KBM-7 (cell line): Measurements from ENCODE around the gene NBEA.

Source experiments
- DNase-seq: peaks from one replicate; pipeline ENCODE4 v3.0.0-alpha.2; 2015
- in situ Hi-C: fragments of 300-500 bp; cut with MboI; formaldehyde crosslinking; loops from 2 replicates; pipeline ENCODE4 v1.14.3; 2020; ENCODE audit warnings: low sequenced_read_pairs, low pct_unique_long_range_greater_than_20kb, mixed read lengths

The NBEA gene

DNA sequence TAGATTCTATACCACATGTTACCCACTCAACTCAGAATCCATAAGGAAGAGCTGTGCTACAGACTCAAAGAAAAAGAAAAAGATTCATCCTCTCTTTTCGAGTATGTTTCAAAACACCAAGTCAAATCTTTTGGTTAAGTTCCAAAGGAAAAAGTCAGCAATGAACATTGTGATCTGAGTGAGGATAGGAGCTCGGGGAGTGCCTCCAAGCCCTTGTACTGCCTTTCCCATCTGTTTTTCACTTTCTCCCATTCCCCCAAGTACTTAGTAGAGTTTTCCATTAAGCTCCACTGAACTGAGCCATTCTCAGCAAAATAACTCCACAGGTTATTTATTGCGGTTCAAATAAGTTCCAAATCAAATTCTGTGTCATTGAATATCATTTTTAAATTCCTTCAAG lies 582.1 kb downstream of the NBEA start:
- in situ Hi-C loops: no loop called here
- no peak for DNase-seq

DNA sequence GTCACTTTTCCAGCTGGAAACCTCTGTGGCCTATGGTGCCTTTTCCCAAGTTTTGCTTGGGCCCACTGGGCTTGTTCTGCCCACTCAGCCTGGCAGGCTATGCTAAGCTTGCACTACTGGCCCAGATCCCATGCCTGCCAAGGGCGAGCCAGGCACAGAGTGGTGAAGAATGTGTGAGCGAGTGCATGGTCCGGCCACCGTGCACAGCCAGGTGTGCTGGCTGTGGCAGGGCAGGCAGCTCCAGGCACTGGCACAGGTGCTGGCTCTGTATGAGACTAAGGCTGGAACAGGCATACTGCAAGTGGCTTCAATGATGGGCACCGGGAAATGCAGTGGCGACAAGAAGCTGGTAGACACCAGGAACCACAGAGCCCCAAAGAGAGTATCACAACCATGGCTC lies 584.5 kb downstream of the NBEA start:
- in situ Hi-C loops: no loop called here
- no peak for DNase-seq

DNA sequence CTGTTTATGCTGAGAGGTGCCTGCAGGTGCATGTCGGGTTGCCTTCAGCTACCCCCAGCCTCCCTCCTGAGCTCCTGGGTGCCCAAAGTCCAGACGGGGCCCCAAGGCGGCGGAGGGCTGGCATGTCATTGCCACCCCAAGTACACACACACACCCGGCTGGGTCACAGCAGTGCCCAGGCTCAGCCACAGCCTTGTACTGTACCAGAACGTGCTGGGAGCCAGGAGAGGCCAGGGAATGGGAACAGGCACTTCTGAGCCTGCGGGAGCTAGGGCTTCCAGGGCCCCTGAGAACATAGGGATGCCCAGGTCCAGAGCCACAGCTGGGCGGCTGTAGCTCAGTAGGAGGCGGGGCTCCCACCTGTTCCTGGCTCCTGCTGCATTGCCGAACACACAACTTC lies 585.4 kb downstream of the NBEA start:
- no peak for DNase-seq
- in situ Hi-C loops: no loop called here

DNA sequence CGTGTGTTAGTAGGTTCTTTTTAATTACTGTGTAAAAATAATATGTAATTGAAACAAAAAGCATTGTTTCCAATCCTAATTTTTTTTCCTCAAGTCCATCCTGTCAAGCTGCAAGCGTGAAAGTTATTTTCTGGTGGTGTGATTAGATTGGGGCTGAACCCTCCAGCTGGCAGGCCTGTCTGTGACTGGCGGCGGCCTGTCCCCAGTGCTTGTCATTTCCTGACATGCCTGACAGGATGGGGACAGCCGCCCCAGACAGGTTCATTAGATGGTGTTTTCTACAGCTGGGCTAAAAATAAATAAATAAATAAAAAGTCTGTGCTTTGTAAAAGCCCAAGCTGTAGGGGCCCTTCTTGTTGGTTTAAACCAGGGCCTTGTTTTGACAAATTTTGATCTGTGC lies 588.1 kb downstream of the NBEA start:
- in situ Hi-C loops: no loop called here
- DNase-seq: no peak

DNA sequence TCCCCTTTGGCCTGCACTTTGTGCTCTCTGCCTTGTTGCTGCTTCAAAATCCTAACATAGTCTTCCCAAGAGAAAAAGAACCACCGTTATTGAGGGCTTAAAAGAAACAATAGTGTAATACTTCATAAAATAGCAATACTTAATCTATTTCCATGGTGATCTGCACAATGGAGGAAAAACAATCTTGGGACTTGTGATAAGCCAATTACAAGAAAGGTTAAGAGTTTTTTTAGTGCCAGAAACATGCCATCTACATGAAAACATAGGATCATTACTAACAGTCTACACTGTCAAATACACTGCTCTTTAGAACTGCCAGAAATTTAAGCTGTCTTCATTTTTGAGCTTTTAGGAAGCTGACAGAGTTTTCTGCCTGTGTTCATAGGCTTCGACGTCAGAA lies 588.5 kb downstream of the NBEA start:
- DNase-seq: no peak
- in situ Hi-C loops: no loop called here

DNA sequence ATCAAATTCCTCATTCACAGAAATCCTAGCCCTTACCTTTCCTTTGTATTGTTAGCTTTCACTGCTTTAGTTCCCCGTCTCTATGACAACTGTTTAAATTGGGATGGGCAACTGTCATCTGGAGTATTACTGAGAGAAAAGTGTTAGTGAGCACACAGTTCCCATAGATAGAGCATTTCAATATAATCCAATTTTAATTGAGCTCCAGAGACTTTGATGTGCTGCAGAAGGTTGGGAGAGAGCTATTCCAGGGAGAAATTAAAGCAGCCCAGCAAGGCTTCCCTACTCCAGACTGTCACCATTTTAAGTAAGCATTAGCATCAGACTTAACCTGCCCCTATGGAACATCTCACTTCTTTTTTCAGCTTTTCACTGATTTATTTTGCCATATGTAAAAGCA lies 589.5 kb downstream of the NBEA start:
- in situ Hi-C loops: no loop called here

DNA sequence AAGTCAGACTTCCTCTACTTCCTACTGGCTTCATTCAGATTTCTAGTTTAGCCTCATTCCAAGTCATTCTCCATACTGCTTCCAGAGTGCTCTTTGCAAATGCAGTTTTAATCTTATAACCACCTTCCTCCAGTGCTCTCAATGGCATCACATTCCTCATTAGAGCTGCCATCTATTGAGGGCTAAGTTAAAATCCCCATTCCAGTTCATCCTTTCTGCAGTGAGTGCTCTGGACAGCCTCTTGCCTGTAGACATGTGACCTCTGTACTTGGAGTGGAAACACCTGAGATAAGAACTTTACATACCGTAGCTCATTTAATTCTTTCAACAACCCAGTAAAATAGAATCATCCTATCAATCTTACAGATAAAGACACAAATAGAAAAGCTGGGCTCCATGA lies 592.3 kb downstream of the NBEA start:
- DNase-seq: no peak
- in situ Hi-C loops: no loop called here

More for the DNA sequence above, 589.5 kb downstream of the NBEA start:
- no peak for DNase-seq

DNA sequence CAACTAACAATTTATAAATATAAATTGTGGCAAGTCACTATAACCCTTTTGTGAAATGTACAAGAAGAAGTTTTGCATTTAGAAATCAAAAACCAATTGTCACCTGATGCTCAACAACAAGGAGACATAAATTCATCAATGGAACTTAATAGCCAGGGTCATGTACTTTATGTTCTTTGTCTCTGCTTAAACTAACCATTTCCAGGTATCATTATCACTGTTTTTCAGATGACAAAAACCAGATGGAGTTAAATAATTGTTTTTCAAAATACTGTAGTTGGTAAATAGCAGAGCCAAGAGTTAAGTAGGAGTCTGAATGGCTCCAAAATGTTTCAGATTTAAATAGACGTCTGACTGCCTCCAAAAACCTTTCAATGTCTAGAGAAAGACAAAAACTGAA lies 606.7 kb downstream of the NBEA start:
- no peak for DNase-seq
- in situ Hi-C loops: no loop called here

DNA sequence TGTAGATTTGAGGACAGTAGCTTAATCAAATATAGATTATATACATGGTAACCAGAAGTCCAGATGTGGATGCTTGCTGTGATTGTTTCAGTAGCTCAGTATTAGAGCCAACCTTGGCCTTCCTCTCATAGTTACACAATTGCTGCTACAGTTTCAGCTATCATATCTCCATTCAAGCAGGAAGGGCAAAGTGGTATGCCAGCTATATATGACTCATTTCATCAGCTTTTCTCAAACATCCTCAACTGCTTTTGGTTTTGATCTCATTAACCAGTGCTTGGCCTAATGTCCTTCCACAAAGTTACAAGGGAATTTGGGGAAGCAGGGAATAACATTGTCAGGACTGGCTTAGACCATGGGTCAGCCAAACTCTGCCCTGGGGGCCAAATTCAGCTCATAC lies 607.4 kb downstream of the NBEA start:
- in situ Hi-C loops: no loop called here
- no peak for DNase-seq

DNA sequence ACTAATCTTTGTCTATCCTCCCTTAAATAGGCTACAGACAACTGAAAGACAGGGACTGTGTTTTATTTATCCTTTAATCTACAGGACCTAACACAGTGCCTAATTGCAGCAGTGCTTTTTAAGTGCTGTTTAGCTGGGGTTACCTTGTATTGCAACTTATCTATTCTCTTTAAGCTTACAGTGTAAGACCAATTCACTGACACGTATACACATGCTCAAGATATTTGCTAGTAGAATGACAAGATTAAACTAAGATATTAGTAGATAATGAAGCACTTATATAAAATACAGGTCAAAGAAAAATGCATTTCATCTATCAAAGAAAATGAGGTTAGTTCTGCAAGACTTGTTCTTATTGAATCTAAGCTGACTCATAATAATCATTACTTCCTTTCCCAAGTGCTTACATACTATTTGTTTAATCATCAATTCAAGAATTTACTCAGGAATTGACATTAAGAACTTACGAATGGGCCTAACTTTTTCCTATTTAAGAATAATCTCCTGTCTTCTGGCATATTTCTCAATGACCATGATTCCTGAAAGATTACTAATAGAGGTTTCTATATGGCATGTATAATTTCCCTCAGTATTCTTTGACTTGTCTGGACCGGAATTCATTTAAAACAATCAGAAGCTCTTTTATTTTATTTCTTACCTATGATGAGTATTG lies 610.2 kb downstream of the NBEA start:
- in situ Hi-C loops: no loop called here
- DNase-seq: no peak

DNA sequence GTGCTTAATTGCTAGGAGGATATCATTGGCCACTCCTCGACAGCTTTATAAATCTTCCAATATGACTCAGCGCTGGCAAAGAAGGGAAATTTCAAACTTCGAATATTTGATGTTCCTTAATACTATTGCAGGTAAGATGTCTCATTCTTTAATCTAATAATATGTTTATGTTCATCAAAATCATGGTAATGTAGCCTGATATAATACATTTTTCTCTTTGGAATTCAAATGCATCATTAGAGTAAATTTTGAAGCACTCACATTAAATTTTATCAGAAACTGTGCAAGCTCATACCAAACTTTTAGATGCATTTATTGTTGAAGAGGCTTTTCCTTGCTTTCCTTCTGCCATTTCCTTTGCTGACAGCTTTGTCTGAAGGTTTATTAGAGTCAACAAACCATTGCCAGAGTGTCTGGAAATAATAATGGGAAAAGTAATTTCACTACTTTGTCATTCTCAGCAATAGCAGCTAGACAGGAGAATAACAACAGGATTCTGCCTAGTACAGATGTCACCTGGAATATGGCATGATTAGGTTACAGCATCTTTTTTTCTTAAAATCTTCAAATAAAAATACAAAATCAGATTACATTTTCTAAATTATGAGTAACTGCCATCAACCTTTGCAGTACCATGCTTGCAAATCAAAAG lies 613.0 kb downstream of the NBEA start:
- in situ Hi-C loops: no loop called here
- no peak for DNase-seq

DNA sequence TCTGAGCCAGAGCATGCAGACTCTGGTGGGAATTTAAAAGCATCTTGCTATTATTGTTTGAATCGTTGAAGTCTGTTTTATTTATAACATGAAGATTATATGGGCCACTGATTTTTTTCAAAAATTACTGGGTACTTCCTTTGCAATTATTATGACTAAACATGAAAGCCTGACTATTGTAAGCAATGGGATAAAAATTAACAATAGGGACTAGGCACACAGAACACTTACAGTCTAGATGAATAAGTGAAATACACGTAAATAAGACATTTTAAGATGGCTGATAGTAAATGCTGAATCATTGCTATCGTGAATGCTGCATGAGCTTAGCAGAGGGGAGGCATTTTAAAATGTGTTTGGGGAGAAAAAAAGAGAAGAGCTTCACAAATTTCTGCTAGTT lies 615.4 kb downstream of the NBEA start:
- in situ Hi-C loops: no loop called here
- DNase-seq: no peak

DNA sequence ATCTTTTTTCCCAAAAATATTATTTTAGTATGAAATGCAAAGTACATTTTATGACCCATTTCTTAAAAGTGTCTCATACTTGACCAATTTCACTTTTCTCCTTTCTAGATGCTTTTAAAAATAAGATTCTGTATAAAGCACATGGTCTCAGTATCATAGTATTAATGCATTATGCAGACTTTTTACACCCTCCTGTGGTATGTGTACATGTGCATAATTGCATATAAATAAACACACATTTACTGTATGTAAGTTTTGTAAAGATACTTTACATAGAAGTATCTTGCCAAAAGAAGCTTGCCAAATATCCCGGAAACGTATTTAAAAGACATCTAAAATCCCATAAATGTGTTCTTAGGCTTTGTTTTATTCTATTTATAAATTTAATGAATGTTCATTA lies 619.5 kb downstream of the NBEA start:
- in situ Hi-C loops: no loop called here
- no peak for DNase-seq

DNA sequence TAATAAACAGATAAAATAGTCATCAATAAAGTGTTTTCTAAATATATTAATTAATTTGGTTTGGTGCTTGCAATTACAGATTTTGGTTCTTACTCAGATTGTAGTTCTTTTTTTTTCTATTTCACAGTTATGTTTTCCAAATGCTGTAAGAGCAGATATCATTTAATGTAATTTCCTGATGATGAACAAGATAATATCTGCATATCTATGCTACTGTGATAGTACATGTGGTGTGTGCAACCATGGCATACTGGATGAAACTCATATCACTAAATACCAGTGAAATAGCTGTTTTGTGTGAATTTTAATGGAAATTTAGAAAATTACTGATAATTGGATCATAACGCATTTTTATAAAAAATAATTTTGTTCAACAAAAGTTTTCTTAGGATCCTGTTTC lies 623.2 kb downstream of the NBEA start:
- no peak for DNase-seq
- in situ Hi-C loops: no loop called here

DNA sequence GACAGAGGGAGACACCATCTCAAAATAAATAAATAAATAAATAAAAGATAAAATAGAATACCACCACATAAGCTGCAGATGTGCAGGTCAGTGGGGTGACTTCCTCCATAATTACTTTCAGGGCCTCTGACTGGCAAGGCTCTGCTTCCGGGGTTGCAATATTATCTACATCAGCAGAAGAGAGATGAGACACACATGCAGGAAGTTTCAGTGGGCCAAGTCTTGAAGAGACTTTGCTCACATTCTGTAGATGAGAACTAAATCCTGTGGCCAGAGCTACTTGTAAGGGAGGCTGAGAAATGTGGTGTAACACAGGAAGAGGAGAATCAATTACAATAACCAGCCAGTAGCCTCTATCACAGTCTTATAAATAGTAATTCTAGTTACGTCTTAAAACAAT lies 624.3 kb downstream of the NBEA start:
- DNase-seq: peak; percentile 70
- in situ Hi-C loops: no loop called here

DNA sequence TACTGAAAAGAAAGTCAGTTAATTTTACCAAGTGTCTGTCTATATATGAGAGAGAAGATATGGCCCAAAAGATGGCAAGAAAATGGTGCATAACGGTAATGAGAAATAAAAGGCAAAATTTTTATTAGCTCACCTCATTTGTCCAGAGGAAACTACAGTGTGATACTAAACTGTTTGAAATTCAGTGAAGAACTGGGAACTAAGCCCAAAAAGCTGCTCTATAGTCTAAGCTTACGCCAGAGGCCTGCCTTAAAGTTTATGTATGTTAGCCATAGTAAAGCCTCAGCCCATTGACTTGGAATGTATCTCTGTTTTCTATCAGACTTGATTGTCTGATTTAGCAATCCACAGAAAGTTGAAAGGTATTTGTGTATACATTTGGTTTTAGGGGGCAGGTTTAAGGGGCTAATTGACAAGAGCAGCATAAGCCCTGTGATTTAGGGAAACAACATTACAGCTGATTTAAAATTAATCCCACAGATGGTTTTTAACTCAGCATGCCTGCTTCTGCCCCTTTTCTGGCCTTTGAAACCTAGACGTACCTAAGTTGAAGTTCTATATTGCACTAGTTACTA lies 625.4 kb downstream of the NBEA start:
- in situ Hi-C loops: no loop called here
- DNase-seq: no peak

DNA sequence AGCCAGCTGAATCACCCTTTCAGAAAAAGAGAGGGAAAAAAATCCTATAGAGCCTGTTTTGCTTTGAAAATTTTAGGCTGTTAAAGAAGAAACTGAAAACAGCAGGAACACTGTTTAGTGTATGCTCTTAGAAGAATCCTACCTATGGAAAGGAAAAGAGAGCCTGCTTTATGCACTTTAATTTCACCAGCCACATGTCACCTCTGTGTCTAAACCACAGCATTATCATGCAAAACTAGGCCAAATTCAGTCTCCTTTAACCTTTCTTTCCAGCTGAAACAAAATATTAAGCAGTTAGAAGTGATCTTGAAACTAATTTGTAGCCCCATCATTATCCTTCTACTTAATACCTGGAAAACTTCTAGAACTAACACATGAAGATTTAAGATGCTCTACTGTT lies 631.6 kb downstream of the NBEA start:
- no peak for DNase-seq
- in situ Hi-C loops: no loop called here

DNA sequence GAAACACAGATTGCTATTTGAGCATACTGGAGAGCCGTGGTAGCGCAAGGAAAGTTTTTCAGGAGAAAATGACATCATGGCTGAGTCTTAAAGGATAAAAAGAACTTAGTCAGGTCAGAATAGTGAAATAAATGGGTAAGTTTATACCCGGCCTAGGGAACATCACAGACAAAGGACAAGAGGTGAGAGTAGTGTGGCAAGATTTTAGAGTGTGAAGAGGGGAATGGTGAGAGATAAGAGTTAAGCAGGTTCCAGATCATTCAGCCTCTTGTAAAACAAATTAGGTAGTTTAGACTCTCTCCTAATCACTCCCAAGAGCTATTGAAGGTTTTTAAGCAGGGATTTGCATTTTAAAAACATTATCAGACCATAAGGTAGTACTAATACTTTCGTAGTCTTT lies 650.4 kb downstream of the NBEA start:
- no peak for DNase-seq
- in situ Hi-C loops: no loop called here

DNA sequence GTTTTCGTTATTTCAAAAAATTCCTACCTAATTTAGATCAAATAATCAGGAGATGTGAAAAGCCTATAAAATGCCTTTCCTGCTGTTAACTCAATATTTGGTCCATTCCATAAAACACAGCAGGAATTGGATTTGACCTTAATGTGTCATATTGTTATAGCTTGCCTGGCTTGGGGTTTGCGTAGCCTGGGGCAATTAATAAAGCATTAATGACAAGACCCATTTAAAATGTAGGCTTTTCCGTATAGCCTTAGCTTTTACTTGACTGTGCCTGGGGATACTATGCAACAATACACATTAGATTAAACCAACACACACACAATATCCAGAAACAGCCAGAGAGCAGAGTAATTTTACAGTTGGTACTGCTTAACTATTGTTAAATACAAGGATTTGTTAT lies 651.6 kb downstream of the NBEA start:
- DNase-seq: no peak
- in situ Hi-C loops: no loop called here

DNA sequence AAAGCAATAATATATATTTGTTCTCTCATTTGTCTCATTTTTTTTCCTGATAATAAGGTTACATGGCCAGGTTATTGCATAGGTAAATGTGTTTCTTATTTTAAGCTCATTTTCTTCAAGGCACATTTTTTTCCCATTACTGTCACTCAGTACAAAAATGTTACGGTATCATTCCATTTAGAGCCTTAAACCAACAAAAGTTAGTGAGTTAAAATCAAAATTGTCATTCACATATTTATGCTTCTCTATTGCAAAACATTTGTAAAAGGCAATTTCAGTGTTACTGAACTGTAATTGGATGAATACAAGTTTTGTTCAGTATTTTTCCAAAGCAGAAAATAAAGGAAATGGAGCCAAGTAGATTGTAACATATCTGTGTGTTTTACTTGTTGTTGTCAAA lies 652.0 kb downstream of the NBEA start:
- in situ Hi-C loops: no loop called here
- DNase-seq: no peak

DNA sequence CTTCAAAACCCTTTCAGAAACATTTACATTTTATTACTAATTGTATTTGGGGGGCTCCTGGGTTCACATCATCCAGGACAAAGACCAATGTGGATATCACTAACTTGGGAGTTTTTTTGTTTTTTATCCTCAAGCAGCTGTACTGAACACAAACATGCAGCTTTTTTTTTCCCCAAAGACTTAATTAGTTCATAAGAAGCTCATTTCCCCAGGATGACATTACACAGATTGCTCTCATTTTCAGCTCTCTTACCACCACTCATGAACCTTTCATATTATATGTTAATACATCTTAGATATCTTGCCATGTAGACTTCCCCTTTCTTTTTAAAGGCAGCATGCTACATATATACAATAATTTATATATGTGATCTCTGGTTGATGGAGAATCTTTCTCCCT lies 653.1 kb downstream of the NBEA start:
- DNase-seq: no peak
- in situ Hi-C loops: no loop called here
